ENCODE measurements around the gene RAB33B. TPM values are rescaled to one million over a fixed set of nuclear protein-coding genes. Genes with fewer than 3 reads are reported as not detected.
"Not testable (repeated sequence)": the region's sequence is repeated elsewhere in the genome, so short reads cannot be mapped to it uniquely, and the experiment has no call there.

RAB33B gene
- total and polyA plus RNA-seq, 10 of the 15 experiments (the other 5 are each of a cell fraction or from before 2014, with no cell fraction given): 3.2 to 10.7 (median 7.5) TPM

DNA sequence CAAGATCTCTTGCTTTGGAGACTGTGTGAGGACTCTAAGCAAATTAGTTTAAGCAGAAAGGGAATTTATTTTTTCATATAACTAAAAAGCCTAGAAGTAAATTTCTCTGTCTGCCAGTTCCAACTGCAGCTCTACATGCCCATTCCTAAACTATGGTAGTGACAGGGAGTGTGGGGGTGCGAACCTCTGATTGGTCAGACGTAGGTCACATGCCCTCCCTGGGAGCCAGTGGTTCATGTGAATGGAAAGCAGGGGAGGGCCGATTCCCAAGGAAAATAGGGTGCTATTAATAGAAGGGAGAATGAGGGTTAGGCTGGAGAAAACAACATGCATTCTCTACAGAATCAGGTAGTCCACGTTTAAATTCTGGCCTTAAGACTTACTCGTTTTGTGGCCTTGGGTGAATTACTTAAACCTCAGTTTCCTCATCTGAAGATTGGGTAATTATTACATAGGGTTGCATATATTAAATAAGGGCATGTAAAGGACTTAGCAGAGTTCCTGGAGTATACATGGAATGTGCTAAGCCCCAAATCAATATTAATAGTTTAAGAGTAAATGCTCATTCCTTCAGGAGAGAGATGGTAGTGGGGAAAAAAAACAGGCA lies 7.2 kb downstream of the RAB33B start:
- TF ChIP-seq PAX5 (IDR thresholded peaks at IDR 0.05; ENCODE audit: borderline replicate concordance, low read depth, low read length) (no peak), ZNF207 (IDR thresholded peaks at IDR 0.05; ENCODE audit: borderline replicate concordance) (no peak), IKZF1 (conservative IDR thresholded peaks at IDR 0.05) (no peak), HCFC1 (IDR thresholded peaks at IDR 0.05; ENCODE audit: low read length) (no peak), MYC (IDR thresholded peaks at IDR 0.05; ENCODE audit: insufficient read depth, insufficient read length, insufficient replicate concordance, low read length, severe bottlenecking) (no peak), ZNF24 (IDR thresholded peaks at IDR 0.05) (no peak), RCOR1 (conservative IDR thresholded peaks at IDR 0.05; ENCODE audit: low read depth, low read length) (no peak), MEF2A (IDR thresholded peaks at IDR 0.05; ENCODE audit: insufficient read depth, low read depth, low read length) (no peak), MTA3 (IDR thresholded peaks at IDR 0.05; ENCODE audit: borderline replicate concordance, low read length) (no peak), POLR2AphosphoS2 (IDR thresholded peaks at IDR 0.05; ENCODE audit: low read depth, low read length) (no peak), CBX5 (IDR thresholded peaks at IDR 0.05; ENCODE audit: low read depth) (no peak)
- TF ChIP-seq, protein P1, sequence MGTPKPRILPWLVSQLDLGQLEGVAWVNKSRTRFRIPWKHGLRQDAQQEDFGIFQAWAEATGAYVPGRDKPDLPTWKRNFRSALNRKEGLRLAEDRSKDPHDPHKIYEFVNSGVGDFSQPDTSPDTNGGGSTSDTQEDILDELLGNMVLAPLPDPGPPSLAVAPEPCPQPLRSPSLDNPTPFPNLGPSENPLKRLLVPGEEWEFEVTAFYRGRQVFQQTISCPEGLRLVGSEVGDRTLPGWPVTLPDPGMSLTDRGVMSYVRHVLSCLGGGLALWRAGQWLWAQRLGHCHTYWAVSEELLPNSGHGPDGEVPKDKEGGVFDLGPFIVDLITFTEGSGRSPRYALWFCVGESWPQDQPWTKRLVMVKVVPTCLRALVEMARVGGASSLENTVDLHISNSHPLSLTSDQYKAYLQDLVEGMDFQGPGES (IDR thresholded peaks at IDR 0.05): no peak
- H3K36me3 ChIP-seq (ENCODE audit: control insufficient read depth in 2 of 2, insufficient read depth in 2 of 2, low read length in 1 of 2): 0 out of 4 replicates have a peak, but pooled peaks cover 0 to 3% of the 10 kb centered on the region in 2 experiments
- ChIA-PET POLR2A (interaction anchor here (0.5 kb wide), 1 partner anchor 65 kb away, joined by 3 read pairs; no protein-coding TSS in a partner anchor), SMC1A (ENCODE audit: uncharacterized antibody, unreplicated experiment) (interaction anchor here (0.9 to 2.2 kb wide), 3 partner anchors 10 to 16 kb away, joined by 3 to 5 read pairs (median 4); no protein-coding TSS in a partner anchor), RAD21 (ENCODE audit: unreplicated experiment) (no interaction called here), CTCF (no interaction called here)
- H3K27ac ChIP-seq (ENCODE audit: control insufficient read depth, insufficient read depth): no peak overlapping the region
- H3K27me3 ChIP-seq (replicated peaks in 1 of 2; ENCODE audit: control insufficient read depth in 2 of 2, insufficient read depth in 2 of 2, low read length in 1 of 2): no peaks in the 10 kb centered on the region
- DNase-seq (ENCODE audit: low read depth, low spot score) (no peak), ATAC-seq (no peak), FAIRE-seq (no peak)
- WGBS (ENCODE audit: insufficient coverage, insufficient replicate concordance, low lambda C conversion rate, missing lambda C conversion rate): 67% methylated on average over 5 of the region's 5 CpGs
- H3K9ac ChIP-seq (ENCODE audit: control insufficient read depth, insufficient read depth, low read length): no peak overlapping the region
- intact Hi-C loops (cut with micrococcal nuclease; ENCODE audit: unreplicated experiment) (no loop called here), in situ Hi-C loops (cut with MboI) (no loop called here)
- H3K4me2 ChIP-seq (ENCODE audit: control insufficient read depth, insufficient read depth): no peak overlapping the region
- BruUV-seq (replicated peaks): no TSS peak
- H3K9me3 ChIP-seq (replicated peaks; ENCODE audit: control insufficient read depth, insufficient read depth, low read length): no peaks in the 10 kb centered on the region; the same call in 2 of the 3 replicates
- H3K4me3 ChIP-seq: no peak overlapping the region
- H2AFZ ChIP-seq (ENCODE audit: control insufficient read depth, low read depth, low read length): no peak overlapping the region
- no peaks in the 10 kb centered on the region for H4K20me1 ChIP-seq (ENCODE audit: control insufficient read depth, insufficient read depth)
- peaks cover 3% of the 10 kb centered on the region; the same call in 1 of the 2 replicates for H3K4me1 ChIP-seq (ENCODE audit: control insufficient read depth, insufficient read depth, low read length)
- H3K79me2 ChIP-seq (ENCODE audit: control insufficient read depth, insufficient read depth, low read length): peaks cover 33% of the 10 kb centered on the region

DNA sequence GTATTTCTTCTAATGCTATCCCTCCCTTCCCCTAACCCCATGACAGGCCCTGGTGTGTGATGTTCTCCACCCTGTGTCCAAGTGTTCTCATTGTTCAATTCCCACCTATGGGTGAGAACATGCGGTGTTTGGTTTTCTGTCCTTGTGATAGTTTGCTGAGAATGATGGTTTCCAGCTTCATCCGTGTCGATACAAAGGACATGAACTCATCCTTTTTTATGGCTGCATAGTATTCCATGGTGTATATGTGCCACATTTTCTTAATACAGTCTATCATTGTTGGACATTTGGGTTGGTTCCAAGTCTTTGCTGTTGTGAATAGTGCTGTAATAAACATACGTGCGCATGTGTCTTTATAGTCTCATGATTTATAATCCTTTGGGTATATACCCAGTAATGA lies 10.6 kb downstream of the RAB33B start:
- H3K27ac ChIP-seq (ENCODE audit: control insufficient read depth, insufficient read depth); H4K20me1 ChIP-seq (ENCODE audit: control insufficient read depth, insufficient read depth); H3K4me2 ChIP-seq (ENCODE audit: control insufficient read depth, insufficient read depth); POLR2A ChIA-PET; H3K4me3 ChIP-seq; RAD21 ChIA-PET (ENCODE audit: unreplicated experiment); intact Hi-C loops (cut with micrococcal nuclease; ENCODE audit: unreplicated experiment); H3K9me3 ChIP-seq (replicated peaks; ENCODE audit: control insufficient read depth, insufficient read depth, low read length); BruUV-seq (replicated peaks); H3K27me3 ChIP-seq (replicated peaks in 1 of 2; ENCODE audit: control insufficient read depth in 2 of 2, insufficient read depth in 2 of 2, low read length in 1 of 2); CTCF ChIA-PET; ATAC-seq; SMC1A ChIA-PET (ENCODE audit: uncharacterized antibody, unreplicated experiment); H3K9ac ChIP-seq (ENCODE audit: control insufficient read depth, insufficient read depth, low read length); H3K79me2 ChIP-seq (ENCODE audit: control insufficient read depth, insufficient read depth, low read length); DNase-seq (ENCODE audit: low read depth, low spot score); H3K36me3 ChIP-seq (ENCODE audit: control insufficient read depth in 2 of 2, insufficient read depth in 2 of 2, low read length in 1 of 2); in situ Hi-C loops (cut with MboI); FAIRE-seq; H3K4me1 ChIP-seq (ENCODE audit: control insufficient read depth, insufficient read depth, low read length); H2AFZ ChIP-seq (ENCODE audit: control insufficient read depth, low read depth, low read length): not testable (repeated sequence)
- 91% methylated on average over 5 of the region's 5 CpGs for WGBS (ENCODE audit: insufficient coverage, insufficient replicate concordance, low lambda C conversion rate, missing lambda C conversion rate)

Data from GM12878 (cell line).